Left ventricle myocardium superior (tissue), 1 donor: Measurements from ENCODE around the gene IFT122. TPM values are rescaled to one million over a fixed set of nuclear protein-coding genes. Genes with fewer than 3 reads are reported as not detected.
"Not testable (repeated sequence)": the region's sequence is repeated elsewhere in the genome, so short reads cannot be mapped to it uniquely, and the experiment has no call there.

Experiments
- ATAC-seq: fragments of 200-7000 bp; cut with Tn5 transposase; one replicate; pipeline ENCODE4 v1.9.1; 2020; ENCODE audit warnings: mild to moderate bottlenecking, moderate library complexity
- DNase-seq: peaks from one replicate; pipeline ENCODE4 v3.0.0-alpha.2; 2020
- intact Hi-C: fragments of 100-400 bp; cut with micrococcal nuclease; formaldehyde crosslinking; loops from one replicate; pipeline ENCODE4 v1.11.0; 2022
- total RNA-seq: library from RNA; stranded (reverse); fragmentation: NEBNext Ultra II Directional; extraction: Animal tissue kit (Norgen Biotek cat#: 25700); gene quantifications from one replicate; pipeline ENCODE4 v1.2.1, GENCODE V29; 2021
- donor health status: DM: no; HTN: yes; CAD: no; lungs with severe emphysema.

Gene IFT122
- total RNA-seq, 1 donor from 2014 or later: 16.8 TPM

DNA sequence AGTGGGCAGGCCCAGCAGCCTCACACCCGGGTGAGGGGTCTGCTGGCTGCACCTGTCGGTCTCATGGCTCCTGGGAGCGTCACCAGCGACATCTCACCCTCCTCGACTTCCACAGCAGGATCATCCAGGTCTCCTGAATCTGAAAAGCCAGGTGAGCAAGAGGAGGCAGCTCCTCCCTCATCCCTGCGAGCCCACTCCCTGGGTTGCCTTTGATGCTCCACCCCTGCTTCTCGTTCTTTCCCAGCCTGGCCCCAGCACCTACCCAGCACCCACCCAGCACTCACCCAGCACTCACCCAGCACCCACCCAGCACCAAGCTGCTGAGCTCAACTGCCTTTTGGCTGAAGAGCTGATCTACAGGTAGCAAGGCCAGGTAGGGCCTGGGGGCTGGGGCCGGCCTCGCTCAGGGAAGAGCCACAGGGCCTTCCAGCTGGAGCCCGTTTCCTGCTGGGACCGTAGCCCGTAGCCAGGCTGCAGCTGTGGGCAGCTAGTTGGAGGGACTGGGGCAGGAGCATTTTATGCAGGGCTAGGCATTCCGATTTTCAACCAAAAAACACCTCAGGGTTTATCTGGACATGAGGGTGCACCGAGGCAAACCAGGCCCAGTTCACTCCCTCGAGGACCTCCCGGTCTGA, 103.2 kb downstream of the IFT122 start, which contains the start of gene H1-8:
H1-8 (plus strand) TSS at position 20 of the 635 bp plus-strand sequence; CDS start at position 64, 44 bp downstream.
- no peak for DNase-seq
- ATAC-seq: no peak
- intact Hi-C loops: no loop called here

- intact Hi-C loops: no loop called here
- no peak for ATAC-seq
- DNase-seq: no peak
Observed at GRCh38 chr3:129543999-129544398, 104.0 kb downstream of the IFT122 start.

- ATAC-seq, intact Hi-C loops, DNase-seq: not testable (repeated sequence)
Observed at GRCh38 chr3:129545951-129546350, 105.9 kb downstream of the IFT122 start.

DNA sequence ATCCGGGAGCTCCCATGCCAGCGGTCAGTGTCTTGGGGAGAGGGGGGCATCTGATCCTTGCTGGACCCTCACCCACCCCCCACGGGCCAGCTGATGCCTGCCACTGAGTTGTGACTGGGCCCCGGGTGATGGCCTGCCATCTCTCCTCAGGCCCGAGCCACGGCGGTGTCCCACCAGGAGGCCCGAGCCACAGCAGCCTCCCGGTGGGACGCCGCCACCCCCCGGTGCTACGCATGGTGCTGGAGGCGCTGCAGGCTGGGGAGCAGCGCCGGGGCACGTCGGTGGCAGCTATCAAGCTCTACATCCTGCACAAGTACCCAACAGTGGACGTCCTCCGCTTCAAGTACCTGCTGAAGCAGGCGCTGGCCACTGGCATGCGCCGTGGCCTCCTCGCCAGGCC, 107.2 kb downstream of the IFT122 start:
- intact Hi-C loops: no loop called here
- ATAC-seq: no peak
- peak; percentile 20 for DNase-seq

DNA sequence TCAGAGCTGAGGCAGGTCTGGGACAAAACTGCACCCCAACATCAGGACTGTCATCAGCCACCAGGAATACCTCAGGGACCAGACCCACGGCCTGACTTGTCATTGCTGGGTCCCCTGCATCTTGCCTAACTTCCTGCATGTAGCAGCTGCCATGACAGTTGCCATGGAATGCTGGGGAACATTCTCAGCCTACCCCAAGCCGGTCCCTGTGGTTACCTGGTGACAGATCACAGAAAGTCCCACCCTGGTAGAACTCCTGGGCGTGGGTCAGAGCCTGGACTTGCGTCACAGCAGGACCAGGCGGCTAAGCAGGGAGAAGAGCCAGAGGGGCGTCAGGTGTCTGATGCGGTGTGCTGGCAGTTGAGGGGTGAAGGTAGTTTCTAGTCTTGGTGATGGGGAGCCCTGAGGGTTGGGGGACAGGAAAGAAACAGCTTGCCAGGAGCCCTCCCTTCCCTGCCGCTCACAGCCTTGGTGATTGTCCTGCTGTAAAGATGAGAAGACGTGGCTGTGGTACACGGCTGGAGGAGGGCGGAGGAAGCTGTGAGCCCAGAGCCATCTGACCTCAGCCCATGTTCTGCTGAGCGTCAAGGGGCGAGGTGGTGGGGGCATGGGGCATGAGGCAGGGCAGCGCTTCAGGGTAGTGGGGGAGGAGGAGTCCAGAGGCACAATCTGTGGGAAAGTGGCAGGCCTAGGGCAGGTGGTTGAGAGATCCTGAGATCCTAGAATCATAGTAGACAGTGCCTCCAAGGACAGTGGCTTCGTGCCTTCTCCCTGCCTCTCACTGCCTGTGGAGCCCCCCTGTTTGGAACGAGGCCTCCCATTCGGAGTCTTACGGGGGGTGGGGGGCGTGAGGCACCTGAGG, 108.3 kb downstream of the IFT122 start:
- ATAC-seq: no peak
- peak; percentile 12 for DNase-seq
- intact Hi-C loops: no loop called here

- intact Hi-C loops: no loop called here
- ATAC-seq: no peak
- no peak for DNase-seq
Observed at GRCh38 chr3:129549006-129549800, 109.2 kb downstream of the IFT122 start.

- DNase-seq: no peak
- intact Hi-C loops: no loop called here
- no peak for ATAC-seq
Observed at GRCh38 chr3:129549805-129550204, 109.8 kb downstream of the IFT122 start.

DNA sequence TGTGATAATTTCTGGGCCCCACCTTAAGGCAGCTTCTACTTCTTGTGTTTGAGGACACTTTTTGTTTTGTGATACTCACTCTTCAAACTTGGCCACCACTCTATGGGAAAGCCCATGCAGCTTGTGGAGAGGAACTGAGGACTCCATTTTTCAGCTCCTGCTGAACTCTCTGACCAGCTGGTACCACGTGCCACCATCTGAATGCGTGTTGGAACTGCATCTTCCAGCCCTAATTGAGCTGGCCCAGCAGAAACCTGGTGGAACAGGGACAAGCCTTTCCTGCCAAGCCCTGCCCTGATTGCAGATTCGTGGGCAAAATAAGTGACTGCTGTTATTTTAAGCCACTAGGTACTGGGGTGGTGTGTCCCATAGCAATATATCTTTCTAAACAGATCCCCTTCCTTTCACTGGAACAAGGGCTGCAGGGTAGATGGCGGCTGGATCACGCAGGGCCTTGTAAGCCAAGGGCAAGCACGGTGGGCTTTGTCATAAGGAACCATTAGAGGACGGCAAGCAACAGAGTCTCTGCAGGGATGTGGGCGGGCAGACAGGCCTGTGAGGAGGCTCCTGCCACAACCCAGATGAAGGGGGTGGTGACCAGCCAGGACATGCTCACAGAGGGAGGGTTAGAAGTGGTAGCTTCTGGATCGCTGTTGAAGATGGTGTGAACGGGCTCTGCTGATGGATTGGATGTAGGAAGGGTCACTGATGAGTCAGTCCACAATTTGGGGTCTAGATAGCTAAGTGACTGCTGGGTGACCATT, 112.4 kb downstream of the IFT122 start:
- peak; percentile 32 for ATAC-seq
- intact Hi-C loops: no loop called here
- DNase-seq: no peak

DNA sequence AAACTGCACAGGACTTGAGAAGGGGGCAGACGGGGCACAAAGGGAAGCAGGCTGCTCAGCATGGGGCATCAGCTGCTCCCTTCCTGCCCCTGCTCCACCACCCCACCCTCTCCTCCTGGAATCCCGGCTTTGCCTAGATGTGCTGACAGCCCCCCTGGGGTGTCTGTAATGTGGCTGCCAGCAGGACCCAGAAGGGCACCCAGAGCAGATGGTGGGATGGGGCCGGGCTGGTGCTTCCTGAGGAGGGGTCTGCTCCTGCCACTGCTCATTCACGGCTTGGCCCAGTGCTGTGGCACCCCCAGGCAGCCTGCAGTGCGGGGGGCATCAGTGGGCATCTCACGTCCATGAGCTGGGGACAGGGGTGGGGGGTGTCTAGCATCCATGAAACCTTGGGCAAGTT, 113.1 kb downstream of the IFT122 start:
- DNase-seq (no peak), ATAC-seq (no peak)
- intact Hi-C loops: no loop called here

DNA sequence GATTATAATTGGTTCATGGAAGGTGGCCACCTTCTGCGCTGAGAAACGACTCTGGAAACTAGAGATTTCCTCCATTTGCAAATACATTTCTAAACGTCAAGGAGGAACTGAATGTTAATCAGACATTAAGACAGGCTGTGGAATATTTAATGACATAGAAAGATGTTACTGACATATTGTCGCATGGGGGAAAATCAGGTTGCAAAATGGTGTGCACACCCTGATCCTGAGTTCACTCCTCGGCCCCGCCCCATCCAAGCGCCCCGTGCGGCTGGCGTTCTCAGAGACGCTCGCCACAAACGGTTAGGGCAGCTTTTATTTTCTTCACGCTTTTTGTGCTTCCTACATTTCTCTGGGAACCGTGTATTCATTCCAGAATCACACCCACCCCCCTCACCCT, 113.7 kb downstream of the IFT122 start:
- DNase-seq (no peak), ATAC-seq (no peak)
- intact Hi-C loops: no loop called here

GRCh38 chr3:129554356-129555152, 114.5 kb downstream of the IFT122 start:
- no peak for DNase-seq
- no peak for ATAC-seq
- intact Hi-C loops: no loop called here

DNA sequence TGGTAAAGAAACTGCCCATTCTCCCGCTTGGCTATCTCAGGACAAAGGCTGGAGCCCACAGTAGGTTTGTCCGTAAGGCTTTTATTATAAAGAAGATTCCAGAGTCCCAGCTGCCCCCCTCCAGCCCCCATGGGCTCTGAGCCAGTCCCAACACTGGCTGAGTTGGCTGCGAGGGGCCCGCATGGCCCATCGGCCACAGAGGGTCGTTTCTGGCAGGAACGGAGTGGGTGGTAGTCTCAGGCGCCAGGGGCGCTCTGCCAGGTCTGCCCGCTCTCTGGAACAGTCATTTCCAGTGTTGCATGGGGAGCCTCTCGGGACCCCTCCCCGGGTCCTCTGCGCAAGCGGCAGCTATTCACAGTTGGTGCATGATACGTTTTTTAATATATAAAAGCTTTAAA, 115.1 kb downstream of the IFT122 start:
- intact Hi-C loops: no loop called here
- no peak for ATAC-seq
- no peak for DNase-seq

DNA sequence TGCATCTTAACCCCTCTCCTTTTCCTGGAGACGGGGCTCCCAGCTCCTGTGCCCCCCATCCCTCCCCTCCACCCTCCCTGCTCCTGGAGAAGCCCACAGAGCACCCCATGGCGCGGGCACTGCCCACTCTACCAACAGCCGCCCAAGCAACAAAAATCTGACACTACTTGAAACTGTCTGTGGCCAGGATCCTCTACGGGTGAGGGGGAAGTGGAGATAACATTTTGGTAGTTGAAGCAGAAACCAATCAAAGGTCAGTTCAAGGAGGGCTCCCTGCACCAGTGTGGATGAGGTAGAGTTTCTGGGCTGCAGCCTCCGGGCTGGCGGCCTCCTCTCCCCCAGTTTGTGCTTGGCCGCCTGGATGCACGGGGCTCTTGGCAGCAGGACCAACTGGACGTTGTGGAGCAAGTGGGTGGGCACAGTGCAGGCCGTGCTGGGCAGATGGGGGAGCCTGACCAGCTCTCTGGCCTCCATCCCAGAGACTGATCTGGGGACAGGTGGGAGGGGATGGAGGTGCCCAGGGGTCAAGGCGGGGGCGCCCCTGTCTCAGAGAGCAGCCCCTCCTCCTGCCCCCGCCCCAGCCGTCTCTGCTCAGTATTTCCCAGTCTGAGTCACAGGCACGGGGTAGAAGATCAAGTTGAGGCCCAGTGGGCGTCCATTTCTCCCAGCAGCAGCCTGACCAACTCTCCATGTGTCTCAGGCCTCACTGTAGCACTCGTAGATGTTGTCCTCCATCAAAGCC, 115.8 kb downstream of the IFT122 start:
- ATAC-seq (no peak), DNase-seq (no peak)
- intact Hi-C loops: no loop called here

DNA sequence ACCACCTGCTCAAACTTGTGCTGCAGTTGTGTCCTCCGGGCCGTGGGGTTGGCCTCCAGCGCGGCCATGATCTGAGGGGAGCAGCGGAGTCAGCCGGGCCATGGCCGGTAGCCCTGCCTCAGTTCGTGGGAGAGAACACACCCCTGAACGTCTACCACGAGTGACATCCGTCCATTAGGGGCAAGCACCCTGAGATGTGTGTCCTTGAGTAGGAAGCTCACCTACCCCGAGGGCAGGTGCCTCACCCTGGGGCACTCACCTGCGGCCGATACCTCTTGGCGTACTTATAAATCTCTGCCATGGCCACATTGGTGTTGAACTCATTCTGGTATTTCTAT, 116.3 kb downstream of the IFT122 start:
- no peak for ATAC-seq
- DNase-seq: no peak
- intact Hi-C loops: no loop called here

DNA sequence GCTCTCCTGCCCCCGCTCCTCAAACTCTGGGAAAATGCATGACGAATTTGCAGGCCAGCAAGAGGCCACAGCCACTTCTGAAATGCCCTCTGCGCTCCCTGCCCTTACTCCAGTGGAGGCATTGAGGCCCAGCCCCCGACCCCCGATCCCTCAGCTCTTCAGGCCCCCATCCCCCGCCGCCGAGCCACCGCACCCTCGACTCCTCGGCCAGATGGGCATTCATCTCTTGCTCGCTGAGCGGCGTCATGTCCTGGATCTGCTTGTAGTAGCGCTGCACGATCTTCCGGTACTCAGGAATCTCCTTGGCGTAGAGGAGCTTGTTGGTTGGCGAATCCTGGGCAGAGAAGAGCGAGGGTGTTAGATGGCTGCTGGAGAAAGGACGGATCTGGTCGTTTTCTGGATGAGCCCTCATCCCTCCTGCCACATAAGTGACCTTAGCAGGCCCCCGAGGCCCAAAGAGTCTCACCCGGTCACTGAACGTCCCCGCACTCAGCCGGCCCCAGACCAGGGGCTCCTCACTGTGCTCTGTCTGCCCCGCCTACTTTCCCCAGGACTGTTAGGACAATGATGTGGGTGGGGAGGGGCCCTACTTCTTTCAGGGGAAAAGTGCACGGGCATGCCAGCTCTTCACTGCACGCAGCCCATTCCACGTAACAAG, 117.0 kb downstream of the IFT122 start:
- intact Hi-C loops: no loop called here
- ATAC-seq: no peak
- no peak for DNase-seq

DNA sequence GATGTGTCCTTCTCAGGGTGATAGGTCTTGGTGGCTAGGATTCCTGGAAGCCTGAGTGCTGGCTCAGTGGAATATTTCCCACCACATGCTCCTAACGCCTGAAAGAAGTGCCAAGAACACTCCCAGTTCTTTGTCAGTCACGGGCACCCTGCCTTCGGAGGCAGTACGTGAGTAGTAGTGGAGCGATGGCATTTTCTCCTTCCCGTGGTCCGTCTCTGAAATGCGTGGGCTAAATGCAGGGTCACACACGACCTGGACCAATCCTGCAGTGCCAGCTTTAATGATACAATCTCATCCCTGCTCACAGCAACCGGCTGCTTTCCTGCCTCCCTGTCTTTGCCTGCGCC, 117.5 kb downstream of the IFT122 start:
- ATAC-seq (peak; percentile 44), DNase-seq (peak; percentile 65)
- intact Hi-C loops: no loop called here

GRCh38 chr3:129558081-129558771, 118.2 kb downstream of the IFT122 start:
- intact Hi-C loops: no loop called here
- ATAC-seq (no peak), DNase-seq (no peak)
